MM.1S (cell line): ENCODE measurements around the gene SYPL2.

ENCODE experiments used
- DNase-seq: peaks from one replicate; pipeline ENCODE4 v3.0.0-alpha.2; 2015
- H2AFZ ChIP-seq: fragments of 300-600 bp; sonication (generic); 2 replicates; pipeline ENCODE4 v1.6.0; 2016; ENCODE audit warnings: antibody characterized with exemption, low read length
- H3F3A ChIP-seq: fragments of 300-600 bp; sonication (generic); 2 replicates; pipeline ENCODE4 v1.6.1; 2016; ENCODE audit warnings: mild to moderate bottlenecking, antibody characterized with exemption, low read length, moderate library complexity, mixed read lengths; ENCODE audit not compliant: insufficient read depth
- H3K27ac ChIP-seq: fragments of 300-600 bp; sonication (generic); 2 replicates; pipeline ENCODE4 v1.5.1; 2016; ENCODE audit warnings: mild to moderate bottlenecking, low read length
- H3K27me3 ChIP-seq: fragments of 300-600 bp; sonication (generic); replicated peaks from 2 replicates; pipeline ENCODE4 v1.6.0; 2016; ENCODE audit warnings: low read length; ENCODE audit not compliant: insufficient read depth
- H3K36me3 ChIP-seq: fragments of 300-600 bp; sonication (generic); replicated peaks from 2 replicates; pipeline ENCODE4 v1.6.1; 2016; ENCODE audit warnings: mild to moderate bottlenecking, low read length, mixed read lengths; ENCODE audit not compliant: insufficient read depth
- H3K4me1 ChIP-seq: fragments of 300-600 bp; sonication (generic); 2 replicates; pipeline ENCODE4 v1.6.1; 2016; ENCODE audit warnings: low read length, mixed read lengths
- H3K4me2 ChIP-seq: fragments of 300-600 bp; sonication (generic); 2 replicates; pipeline ENCODE4 v1.6.0; 2016; ENCODE audit warnings: low read depth, low read length
- H3K4me3 ChIP-seq: fragments of 300-600 bp; sonication (generic); 2 replicates; pipeline ENCODE4 v1.5.1; 2016; ENCODE audit warnings: low read length, mixed read lengths
- H3K79me2 ChIP-seq: fragments of 300-600 bp; sonication (generic); 2 replicates; pipeline ENCODE4 v1.6.1; 2016; ENCODE audit warnings: mixed run types, low read length, mixed read lengths
- H3K9ac ChIP-seq: fragments of 300-600 bp; sonication (generic); 2 replicates; pipeline ENCODE4 v1.6.1; 2016; ENCODE audit warnings: low read length, mixed read lengths
- H3K9me2 ChIP-seq: fragments of 300-600 bp; sonication (generic); replicated peaks from 2 replicates; pipeline ENCODE4 v1.6.1; 2016; ENCODE audit warnings: mild to moderate bottlenecking, low read length, mixed read lengths; ENCODE audit not compliant: insufficient read depth
- H3K9me3 ChIP-seq: fragments of 300-600 bp; sonication (generic); replicated peaks from 2 replicates; pipeline ENCODE4 v1.6.1; 2016; ENCODE audit warnings: mild to moderate bottlenecking, low read length, mixed read lengths; ENCODE audit not compliant: insufficient read depth
- H4K20me1 ChIP-seq: fragments of 300-600 bp; sonication (generic); 2 replicates; pipeline ENCODE4 v1.6.1; 2016; ENCODE audit warnings: mild to moderate bottlenecking, low read length, moderate library complexity, mixed read lengths; ENCODE audit not compliant: insufficient read depth
- EZH2 ChIP-seq: fragments of 300-600 bp; sonication (generic); optimal IDR thresholded peaks from 2 replicates; pipeline ENCODE3; 2017; ENCODE audit warnings: low read depth, mild to moderate bottlenecking, antibody characterized with exemption, low read length, mixed read lengths
- EZH2phosphoT487 ChIP-seq: fragments of 300-600 bp; sonication (generic); IDR thresholded peaks from 2 replicates; pipeline ENCODE4 v1.6.1; 2018; ENCODE audit warnings: antibody characterized with exemption, low read length
- TF ChIP-seq, protein P1 (sequence below): fragments of 300-600 bp; sonication (generic); IDR thresholded peaks from 2 replicates; pipeline ENCODE4 v1.5.1; 2016; ENCODE audit warnings: antibody characterized with exemption, low read length, mixed read lengths

The SYPL2 gene

DNA sequence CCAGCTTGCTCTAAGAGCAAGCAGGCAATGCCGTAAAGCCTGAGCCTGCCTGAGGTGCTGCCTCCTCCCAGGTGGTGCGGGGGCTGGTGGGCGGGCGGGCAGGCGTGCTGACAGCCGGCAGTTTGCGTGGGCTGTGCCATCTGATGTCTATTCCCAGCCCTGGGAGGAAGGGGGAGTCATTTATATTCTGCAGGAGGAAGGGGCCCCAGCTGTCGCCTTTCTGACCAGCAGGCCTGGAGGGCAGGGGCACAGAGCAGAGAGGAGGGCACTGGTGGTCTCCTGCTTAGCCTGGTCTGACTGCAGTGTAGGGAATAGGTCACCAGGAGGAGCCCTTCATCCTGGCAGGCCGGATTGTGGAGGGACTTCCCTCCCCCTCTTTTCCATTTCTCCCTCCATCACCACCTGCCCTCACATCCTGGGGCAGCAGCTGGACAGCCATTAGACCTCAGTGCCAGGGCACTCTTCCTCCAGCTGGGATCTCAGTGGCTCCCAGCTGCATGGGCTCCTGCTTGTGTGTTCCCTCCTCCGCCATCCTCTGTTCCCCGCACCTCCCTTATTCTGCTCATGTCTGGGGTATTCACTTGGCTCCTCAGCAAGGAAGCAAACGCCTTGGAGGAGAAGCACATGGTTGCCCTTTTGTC, 31.9 kb downstream of the SYPL2 start:
- Histone ChIP-seq H3F3A (no peaks in the 10 kb centered on the region), H2AFZ (no peak overlapping the region), H3K79me2 (peaks cover 3% of the 10 kb centered on the region; the same call in 1 of the 2 replicates), H3K4me3 (no peak overlapping the region), H3K36me3 (no peaks in the 10 kb centered on the region), H3K4me2 (no peak overlapping the region), H3K9me3 (no peaks in the 10 kb centered on the region), H3K27ac (no peak overlapping the region), H3K4me1 (0 out of 2 replicates have a peak, but pooled peaks cover 2% of the 10 kb centered on the region), H4K20me1 (no peaks in the 10 kb centered on the region), H3K9me2 (no peaks in the 10 kb centered on the region), H3K9ac (no peak overlapping the region), H3K27me3 (no peaks in the 10 kb centered on the region)
- DNase-seq, result no peak
- TF ChIP-seq EZH2phosphoT487, result no peak
- no peak for TF ChIP-seq EZH2
- TF ChIP-seq, protein P1, sequence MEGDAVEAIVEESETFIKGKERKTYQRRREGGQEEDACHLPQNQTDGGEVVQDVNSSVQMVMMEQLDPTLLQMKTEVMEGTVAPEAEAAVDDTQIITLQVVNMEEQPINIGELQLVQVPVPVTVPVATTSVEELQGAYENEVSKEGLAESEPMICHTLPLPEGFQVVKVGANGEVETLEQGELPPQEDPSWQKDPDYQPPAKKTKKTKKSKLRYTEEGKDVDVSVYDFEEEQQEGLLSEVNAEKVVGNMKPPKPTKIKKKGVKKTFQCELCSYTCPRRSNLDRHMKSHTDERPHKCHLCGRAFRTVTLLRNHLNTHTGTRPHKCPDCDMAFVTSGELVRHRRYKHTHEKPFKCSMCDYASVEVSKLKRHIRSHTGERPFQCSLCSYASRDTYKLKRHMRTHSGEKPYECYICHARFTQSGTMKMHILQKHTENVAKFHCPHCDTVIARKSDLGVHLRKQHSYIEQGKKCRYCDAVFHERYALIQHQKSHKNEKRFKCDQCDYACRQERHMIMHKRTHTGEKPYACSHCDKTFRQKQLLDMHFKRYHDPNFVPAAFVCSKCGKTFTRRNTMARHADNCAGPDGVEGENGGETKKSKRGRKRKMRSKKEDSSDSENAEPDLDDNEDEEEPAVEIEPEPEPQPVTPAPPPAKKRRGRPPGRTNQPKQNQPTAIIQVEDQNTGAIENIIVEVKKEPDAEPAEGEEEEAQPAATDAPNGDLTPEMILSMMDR, result no peak

DNA sequence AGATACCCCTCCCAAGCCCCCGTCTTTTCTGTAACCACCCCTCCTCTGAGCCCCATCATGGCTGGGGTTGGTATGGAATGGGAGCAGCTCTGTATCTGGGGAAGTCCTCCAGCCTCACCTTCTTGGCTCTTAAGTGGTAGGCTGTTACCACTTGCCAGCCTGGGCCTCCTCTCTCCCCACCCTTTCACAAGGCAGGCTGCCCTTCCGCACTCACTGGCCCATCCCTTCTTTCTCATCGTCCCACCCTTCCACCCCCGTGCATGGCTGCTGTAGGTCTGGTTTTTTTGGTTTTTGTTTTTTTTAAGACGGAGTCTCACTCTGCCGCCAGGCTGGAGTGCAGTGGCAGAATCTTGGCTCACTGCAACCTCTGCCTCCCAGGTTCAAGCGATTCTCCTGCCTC, 32.7 kb downstream of the SYPL2 start:
- no peaks in the 10 kb centered on the region for H3K9me2 ChIP-seq
- no peak overlapping the region for H2AFZ ChIP-seq
- DNase-seq, result no peak
- no peaks in the 10 kb centered on the region for H3F3A ChIP-seq
- no peaks in the 10 kb centered on the region for H3K4me1 ChIP-seq
- H3K4me3 ChIP-seq, result no peak overlapping the region
- no peaks in the 10 kb centered on the region for H4K20me1 ChIP-seq
- H3K27me3 ChIP-seq, result no peaks in the 10 kb centered on the region
- TF ChIP-seq, protein P1, result no peak
- TF ChIP-seq EZH2 (no peak), EZH2phosphoT487 (no peak)
- no peak overlapping the region for H3K9ac ChIP-seq
- H3K36me3 ChIP-seq, result no peaks in the 10 kb centered on the region
- H3K27ac ChIP-seq, result no peak overlapping the region
- H3K9me3 ChIP-seq, result no peaks in the 10 kb centered on the region
- H3K4me2 ChIP-seq, result no peak overlapping the region
- H3K79me2 ChIP-seq, result peaks cover 3% of the 10 kb centered on the region; the same call in 1 of the 2 replicates

DNA sequence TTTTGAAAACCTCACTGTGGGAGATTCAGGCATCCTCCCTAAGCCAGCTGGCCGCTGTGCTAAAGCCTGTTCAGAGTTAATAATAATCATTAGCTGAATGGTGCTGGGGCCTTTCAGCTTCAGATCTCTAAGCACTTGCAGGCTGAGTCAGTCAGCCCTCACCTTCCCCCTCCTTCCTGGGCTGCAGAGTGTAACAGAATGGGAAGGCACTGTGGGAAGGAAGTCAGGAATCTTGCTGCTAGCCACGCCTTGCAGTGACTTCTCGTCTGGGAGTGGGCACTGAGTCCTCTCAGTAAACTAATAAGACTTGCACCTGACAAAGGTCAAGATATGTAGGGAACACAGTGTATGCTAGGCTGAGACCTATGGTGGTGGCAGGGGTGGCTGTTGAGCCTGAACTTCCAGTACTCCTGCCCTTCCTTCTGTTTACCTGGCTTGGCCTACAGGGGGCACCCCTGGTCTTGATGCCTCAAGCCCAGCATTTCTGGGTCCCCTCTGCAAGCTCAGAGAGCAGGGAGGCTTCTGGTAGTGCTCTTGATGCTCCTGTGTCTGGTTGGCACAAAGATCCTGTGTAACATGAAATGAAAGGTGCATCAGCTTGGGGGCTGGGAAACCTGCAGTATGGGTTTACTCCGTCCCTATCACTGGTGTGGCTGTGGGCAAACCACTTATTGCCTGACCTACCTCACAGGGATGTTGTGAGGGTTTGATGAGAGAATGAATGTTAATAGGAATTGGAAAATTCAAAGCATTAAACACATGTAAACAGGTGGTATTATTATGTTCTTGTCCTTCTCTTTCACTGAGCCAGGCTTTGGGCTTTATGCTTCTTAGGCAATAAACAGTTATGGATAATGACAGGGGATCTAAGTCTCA, 33.6 kb downstream of the SYPL2 start:
- no peaks in the 10 kb centered on the region for H3K9me2 ChIP-seq
- no peak overlapping the region for H3K9ac ChIP-seq

More for the DNA sequence above, 33.6 kb downstream of the SYPL2 start:
- no peak overlapping the region for H2AFZ ChIP-seq
- no peaks in the 10 kb centered on the region for H3F3A ChIP-seq
- H3K36me3 ChIP-seq, result no peaks in the 10 kb centered on the region
- H3K4me1 ChIP-seq, result no peaks in the 10 kb centered on the region
- H3K79me2 ChIP-seq, result peaks cover 2% of the 10 kb centered on the region; the same call in 1 of the 2 replicates
- H4K20me1 ChIP-seq, result no peaks in the 10 kb centered on the region
- H3K27ac ChIP-seq, result no peak overlapping the region
- H3K4me2 ChIP-seq, result no peak overlapping the region
- H3K27me3 ChIP-seq, result no peaks in the 10 kb centered on the region
- no peak overlapping the region for H3K4me3 ChIP-seq
- TF ChIP-seq EZH2 (no peak), EZH2phosphoT487 (no peak)
- TF ChIP-seq, protein P1, result peak; percentile 30
- no peaks in the 10 kb centered on the region for H3K9me3 ChIP-seq
- DNase-seq, result peak; percentile 31
